CD1c-positive myeloid dendritic cell (primary cell): ENCODE data around the gene HPSE2.
"Not testable (repeated sequence)": the region's sequence is repeated elsewhere in the genome, so short reads cannot be mapped to it uniquely, and the experiment has no call there.

Experiments
- DNase-seq: peaks from one replicate; pipeline ENCODE4 v3.0.0-alpha.2; 2016; ENCODE audit errors: extremely low spot score

Gene HPSE2

GRCh38 chr10:98567391-98568133, 668.1 kb downstream of the HPSE2 start:
- no peak for DNase-seq

GRCh38 chr10:98563811-98564210, 671.8 kb downstream of the HPSE2 start:
- no peak for DNase-seq

- no peak for DNase-seq
Measured at GRCh38 chr10:98560565-98560964, 675.1 kb downstream of the HPSE2 start.

- DNase-seq = no peak
Measured at GRCh38 chr10:98556061-98556460, 679.6 kb downstream of the HPSE2 start.

GRCh38 chr10:98555021-98555619, 680.5 kb downstream of the HPSE2 start:
- DNase-seq = no peak

- not testable (repeated sequence) for DNase-seq
Measured at GRCh38 chr10:98541561-98541960, 694.1 kb downstream of the HPSE2 start.

- DNase-seq = no peak
Measured at GRCh38 chr10:98539578-98539977, 696.1 kb downstream of the HPSE2 start.

GRCh38 chr10:98538472-98538871, 697.2 kb downstream of the HPSE2 start:
- no peak for DNase-seq

GRCh38 chr10:98536551-98536950, 699.1 kb downstream of the HPSE2 start:
- DNase-seq = no peak

- no peak for DNase-seq
Measured at GRCh38 chr10:98533746-98534445, 701.8 kb downstream of the HPSE2 start.

GRCh38 chr10:98533241-98533640, 702.4 kb downstream of the HPSE2 start:
- no peak for DNase-seq

- no peak for DNase-seq
Measured at GRCh38 chr10:98528805-98529183, 706.9 kb downstream of the HPSE2 start.

- no peak for DNase-seq
Measured at GRCh38 chr10:98528166-98528804, 707.4 kb downstream of the HPSE2 start.

- no peak for DNase-seq
Measured at GRCh38 chr10:98525969-98526368, 709.7 kb downstream of the HPSE2 start.

GRCh38 chr10:98524124-98524523, 711.5 kb downstream of the HPSE2 start:
- DNase-seq = no peak

GRCh38 chr10:98519841-98520240, 715.8 kb downstream of the HPSE2 start:
- no peak for DNase-seq

- DNase-seq = no peak
Measured at GRCh38 chr10:98517672-98518071, 718.0 kb downstream of the HPSE2 start.

- DNase-seq = no peak
Measured at GRCh38 chr10:98516352-98516751, 719.3 kb downstream of the HPSE2 start.

GRCh38 chr10:98513704-98514103, 721.9 kb downstream of the HPSE2 start:
- peak; percentile 1 for DNase-seq

GRCh38 chr10:98511876-98512275, 723.8 kb downstream of the HPSE2 start:
- DNase-seq = no peak

- DNase-seq = no peak
Measured at GRCh38 chr10:98510412-98510995, 725.1 kb downstream of the HPSE2 start.

- no peak for DNase-seq
Measured at GRCh38 chr10:98509745-98510144, 725.9 kb downstream of the HPSE2 start.
